Gastrocnemius medialis (tissue), 4 donors: ENCODE results near the gene CYSRT1.

Source experiments
- CTCF ChIP-seq, 5 experiments: fragments of 450-650 bp in 3 of 5; fragments of 200-600 bp in 2 of 5; sonication (generic) in 2 of 5; IDR thresholded peaks in 4 of 5; conservative IDR thresholded peaks in 1 of 5; 1 replicate in 4 of 5; 2 replicates in 1 of 5; pipeline ENCODE4 v1.5.1; 2016 to 2019; ENCODE audit warnings: antibody characterized with exemption in 5 of 5, mild to moderate bottlenecking in 3 of 5, moderate library complexity in 3 of 5
- POLR2A ChIP-seq, 2 donors: fragments of 450-650 bp; IDR thresholded peaks; one replicate each; pipeline ENCODE4 v1.6.1; 2017; ENCODE audit warnings: antibody characterized with exemption in 2 of 2, mild to moderate bottlenecking in 2 of 2, moderate library complexity in 2 of 2

- no peak for TF ChIP-seq POLR2A (IDR thresholded peaks at IDR 0.05)
- no peak for TF ChIP-seq CTCF (IDR thresholded peaks at IDR 0.05 in 4 of 5, conservative IDR thresholded peaks at IDR 0.05 in 1 of 5)
Observed at GRCh38 chr9:137256856-137257255, 31.9 kb downstream of the CYSRT1 start.
